GM18502 (cell line): ENCODE data around the gene ENDOU.

Experiments
- ATAC-seq: cut with Tn5 transposase; IDR thresholded peaks from one replicate; pipeline ENCODE4 v1.9.1; 2021; ENCODE audit warnings: mild to moderate bottlenecking; ENCODE audit not compliant: unreplicated experiment, poor library complexity

Gene ENDOU

DNA sequence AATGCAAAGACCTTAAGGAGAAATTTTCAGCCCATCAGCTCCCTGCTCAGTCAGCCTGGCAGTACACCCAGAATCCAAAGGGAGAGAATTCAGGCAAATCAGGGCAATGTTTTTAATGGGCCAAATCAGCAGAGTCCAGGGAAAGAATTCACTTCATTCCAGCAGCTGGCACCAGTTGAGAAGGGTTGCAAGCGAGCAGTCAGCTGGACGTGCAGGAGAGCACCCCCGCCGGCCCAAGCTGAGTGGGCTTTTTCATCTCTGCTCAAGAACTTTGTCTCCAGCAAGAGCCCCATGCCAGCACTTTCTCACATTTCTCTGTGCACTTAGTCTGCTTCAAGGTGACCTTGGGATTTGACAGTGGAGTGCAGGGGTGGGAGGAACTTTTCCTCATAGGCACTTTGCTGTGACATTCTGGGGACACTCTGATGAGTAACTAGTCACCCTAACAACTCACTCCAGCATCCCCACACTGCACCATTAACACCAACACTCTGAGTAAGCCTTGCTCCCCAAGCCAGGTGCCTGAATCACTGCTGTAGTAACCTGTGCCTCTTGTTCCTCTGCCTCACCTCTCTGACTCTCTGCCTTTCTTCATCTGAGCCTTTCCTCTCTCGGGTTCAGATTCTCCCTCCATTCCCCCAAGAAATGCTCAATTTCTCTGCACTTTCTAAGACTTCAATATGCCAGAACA, 2.2 kb downstream of the ENDOU start:
- ATAC-seq: no peak

DNA sequence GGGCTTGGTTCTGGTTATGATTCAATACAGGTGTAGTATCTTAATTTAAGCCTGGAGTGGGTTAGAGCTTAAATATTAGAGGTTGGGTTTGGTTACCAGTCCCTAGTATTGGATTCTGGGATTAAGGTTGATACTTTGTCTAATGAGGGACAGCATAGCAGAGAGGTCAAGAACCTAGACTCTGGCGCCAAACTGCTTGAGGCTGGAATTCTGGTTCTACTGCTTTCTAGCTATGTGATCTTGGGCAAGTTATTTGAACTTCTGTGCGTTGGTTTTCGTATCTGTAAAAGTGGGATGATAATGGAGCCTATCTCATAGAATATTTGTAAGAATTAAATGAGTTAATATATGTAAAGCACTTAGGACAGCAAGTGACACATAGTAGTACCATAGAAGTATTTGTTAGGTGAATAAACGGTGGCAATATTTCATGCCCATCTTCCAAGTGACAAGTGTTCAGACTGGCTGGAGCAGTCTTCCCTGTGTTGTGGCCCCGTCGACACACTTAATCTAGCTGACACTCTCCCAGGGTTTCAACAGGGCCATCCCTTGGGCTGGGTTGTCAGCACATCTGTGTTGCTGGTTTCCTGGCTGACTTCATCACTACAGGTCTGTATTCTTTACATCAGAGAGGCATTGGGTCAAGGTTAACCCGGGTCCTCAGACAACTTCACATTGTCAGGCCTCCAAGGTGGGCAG, 3.0 kb downstream of the ENDOU start:
- no peak for ATAC-seq

DNA sequence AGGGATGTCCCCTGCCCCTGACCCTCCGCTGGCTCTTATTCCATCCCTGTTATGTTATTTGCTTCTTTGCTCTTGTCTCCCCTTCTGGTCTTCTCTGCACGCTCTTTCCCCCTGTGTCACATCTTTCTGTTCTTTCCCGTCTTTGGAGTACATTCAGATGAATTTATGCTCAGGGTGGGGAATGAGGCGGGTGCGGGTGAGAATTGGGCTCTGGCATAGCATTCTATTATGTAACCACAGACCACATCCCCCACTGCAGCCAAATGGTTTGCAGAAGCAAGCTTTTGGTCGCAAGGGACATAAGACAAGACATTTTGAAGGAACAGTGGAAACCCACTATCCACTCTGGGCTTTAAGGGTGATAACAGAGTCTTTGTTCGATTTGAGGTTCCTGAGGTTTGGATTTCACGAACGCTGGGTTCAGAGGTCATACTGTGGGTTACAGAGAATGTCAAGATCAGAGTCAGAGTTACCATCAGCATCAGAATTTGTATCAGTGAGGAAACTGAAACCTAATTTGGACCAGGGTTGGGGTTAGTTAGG, 3.8 kb downstream of the ENDOU start:
- ATAC-seq: no peak

DNA sequence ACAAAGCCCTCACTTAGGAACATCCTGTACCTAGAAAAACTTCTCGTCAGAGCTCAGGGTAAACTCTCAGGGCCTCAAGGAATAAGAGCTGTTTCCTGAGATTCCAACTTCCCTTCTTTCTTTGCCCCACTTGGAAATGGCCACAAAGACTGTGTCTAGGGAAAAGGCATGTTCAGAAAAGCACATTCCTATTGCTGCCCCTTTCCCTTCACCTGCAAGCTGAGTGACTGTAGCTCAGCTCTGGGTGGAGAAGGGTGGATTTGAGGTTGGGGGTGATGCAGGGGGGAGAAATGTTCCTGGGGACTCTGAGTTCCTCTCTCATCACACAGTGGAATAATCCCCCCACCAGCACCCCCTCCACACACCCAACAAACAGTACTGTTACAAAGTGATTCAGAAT, 6.8 kb downstream of the ENDOU start:
- no peak for ATAC-seq

DNA sequence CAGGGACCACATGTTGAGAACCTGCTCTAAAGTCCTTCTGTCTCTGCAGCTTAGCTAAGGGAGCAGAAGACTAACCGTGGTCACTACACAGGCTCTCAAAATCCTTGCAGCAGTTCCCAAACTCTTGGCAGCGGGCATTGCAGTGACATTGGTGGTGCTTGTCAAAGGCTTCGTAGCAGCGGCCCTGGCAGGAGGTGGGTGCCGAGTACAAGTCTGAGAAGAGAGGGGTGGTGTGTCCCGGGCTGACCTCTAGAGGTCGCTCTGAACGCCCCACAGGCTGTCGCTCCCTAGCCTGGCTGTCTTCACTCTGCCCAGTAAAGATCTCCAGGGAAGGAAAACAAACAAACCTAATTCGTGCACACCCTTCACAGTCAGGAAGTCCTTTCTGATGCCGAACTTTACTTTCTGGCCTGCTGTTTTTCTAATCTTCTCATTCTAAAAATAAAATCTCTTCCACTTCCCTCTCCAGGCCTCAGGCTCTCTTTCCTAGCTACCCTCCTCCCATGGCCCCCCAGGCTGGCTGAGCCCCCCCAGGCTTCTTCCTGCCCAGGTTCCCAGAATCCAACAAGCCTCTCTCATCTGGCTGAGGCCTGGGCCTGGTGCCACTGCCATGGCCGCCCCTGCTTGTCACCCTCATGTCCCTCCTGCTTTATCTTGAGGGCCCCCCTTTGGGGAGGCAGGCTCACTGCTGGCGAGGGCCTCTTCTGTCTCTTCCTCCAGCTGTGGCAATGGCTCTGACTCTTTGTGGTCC, 7.7 kb downstream of the ENDOU start:
- ATAC-seq: peak; percentile 59

DNA sequence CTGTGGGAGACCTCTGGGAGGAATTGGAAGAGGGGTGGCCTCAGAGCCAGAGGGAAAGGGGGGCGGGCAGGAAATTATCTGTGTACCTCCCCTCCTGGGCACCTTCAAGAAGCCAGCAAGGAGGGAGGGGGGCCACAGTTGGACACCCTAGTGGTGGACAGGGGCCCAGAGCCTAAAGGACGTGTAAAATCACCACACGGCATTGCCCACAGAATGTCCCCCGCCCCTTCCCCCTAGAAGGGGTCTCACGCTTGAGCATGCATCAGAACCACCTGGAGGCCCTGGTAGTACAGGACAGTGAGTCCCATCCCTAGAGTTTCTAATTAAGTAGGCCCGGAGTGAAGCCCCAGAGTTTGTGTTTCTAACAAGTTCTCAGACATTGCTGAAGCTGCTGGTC, 8.2 kb downstream of the ENDOU start:
- ATAC-seq: no peak

DNA sequence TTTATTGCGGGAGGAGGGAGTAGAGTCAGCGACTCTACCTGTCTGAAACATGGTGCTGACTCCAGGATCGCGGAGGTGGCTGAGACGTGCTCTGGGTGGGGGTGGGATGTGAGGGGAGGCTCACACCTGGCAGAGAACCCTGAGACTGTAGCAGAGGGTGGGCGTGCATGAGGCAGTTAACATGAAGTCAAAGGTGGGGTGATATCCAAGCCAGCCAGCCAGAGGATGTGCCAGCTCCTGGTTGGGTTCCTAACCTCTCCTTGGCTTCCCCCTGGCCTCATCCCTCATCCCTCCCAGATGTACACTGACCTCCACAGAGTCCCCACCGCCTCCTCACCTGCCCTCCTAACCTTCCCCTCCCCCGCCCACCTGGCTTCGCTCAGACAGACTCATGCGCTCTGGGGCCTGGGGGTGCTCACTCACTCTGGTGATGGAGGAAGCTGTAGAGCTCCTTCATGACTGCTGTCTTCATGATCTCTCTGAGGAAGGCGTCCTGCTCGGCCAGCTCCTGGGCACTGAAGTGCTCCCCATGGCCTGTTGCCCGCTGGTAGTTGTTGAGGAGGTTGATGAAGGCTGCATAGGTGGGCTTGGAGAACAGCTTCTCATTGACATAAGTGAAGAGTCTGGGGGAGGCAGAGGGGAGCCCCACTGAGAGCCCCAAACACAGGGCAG, 9.3 kb downstream of the ENDOU start:
- no peak for ATAC-seq

DNA sequence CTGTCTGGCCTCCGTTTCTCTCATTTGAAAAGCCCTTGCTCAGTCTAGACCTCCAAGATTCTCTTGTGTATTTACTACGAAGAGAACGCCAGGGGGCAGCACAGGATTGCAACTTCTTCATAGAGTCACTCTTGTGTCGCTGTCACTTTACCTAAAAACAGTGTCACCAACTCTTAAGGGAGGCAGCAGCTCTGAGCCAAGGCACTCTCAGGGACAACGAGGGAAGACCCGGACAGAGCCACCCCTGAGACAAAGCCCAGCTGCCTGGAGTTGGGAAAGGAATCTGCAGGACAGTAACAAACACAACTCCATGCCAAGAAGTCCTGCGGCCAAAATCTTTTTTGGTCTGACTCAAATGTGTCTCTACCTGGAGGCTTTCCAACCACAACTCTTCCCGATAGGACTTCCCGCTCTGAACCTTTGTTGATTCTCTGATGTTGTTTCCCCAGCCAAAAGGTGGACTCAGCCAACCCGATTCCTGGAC, 9.9 kb downstream of the ENDOU start:
- peak; percentile 68 for ATAC-seq

DNA sequence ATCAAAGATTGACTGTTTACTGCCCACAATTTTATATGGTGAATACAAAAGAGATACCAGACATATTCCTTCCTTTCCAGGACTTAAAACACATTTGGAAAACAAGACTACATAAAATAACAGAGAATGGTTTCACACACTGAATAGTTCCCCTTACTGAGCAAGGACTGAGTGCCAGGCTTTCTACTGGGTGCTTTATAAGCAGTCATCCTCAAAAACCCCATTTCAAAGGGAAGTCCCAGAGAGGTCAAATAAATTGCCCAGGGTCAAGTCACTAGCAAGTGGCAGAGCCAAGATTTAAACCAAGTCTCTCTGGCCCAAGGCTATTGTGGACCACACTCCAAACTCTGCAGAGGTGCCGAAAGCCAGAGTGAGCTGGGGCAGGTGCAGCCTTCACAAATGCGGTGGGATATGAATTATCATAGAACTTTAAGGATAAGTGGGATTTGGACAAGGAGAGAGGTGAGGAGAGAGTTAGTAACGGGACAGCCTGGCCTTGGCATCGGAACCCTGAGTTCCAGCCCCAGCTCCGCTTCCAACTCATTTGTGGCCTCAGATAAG, 10.4 kb downstream of the ENDOU start:
- ATAC-seq: no peak

DNA sequence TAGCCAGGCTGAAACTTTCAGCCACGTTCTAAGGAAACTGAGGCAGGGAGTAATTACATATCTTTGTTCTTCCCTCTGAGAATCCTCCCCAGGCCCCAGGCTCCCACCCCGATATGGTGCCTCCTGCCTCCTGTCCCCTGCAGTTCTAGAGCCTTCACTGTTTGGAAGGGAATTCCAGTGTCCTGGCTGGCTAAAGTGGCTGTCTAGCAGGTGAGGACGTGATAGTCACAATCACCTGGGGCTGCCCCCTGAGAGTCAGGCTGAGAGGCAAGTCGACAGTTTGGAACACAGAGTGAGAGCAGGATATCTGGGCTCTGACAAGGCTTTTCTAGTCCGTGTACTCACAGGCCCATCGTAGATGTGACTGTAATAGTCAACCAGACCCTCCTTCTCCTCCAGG, 13.1 kb downstream of the ENDOU start:
- no peak for ATAC-seq

DNA sequence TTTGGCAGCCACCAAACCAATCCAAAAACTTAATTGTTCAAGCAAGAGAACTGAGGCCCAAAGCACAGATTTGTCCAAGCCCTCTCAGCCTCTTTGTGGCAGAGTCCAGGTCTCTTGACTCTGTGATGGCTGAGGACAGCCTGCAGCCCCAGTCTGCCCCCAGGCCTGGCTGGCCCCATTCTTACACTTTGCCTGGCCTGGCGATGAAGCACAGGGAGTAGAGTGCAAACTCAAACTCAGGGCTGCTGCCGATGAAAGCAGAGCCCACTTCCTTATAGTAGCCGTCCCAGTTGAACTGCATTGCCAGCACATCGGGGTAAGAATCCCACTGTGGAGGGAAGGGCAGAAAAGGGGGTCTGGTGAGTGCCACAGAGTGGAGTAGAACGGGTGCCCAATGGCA, 13.8 kb downstream of the ENDOU start:
- no peak for ATAC-seq

DNA sequence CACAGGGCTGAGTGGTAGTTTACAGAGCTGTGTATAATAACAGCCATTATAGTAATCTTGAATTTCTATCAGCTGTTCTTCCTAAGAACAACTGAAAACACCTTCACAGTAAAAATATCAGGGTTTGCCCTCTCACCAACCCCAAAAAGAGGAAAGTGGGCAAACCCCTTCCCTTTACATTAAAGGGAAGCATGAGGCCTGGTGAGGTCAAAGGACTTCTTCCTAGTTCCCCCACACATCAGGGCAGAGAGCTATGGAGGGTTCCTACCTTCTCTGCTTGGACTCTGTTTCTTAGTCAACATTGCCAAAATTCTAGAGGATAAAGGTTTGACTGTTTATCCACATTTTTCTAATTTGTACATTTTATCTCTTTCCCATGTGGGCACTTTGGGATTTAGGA, 15.0 kb downstream of the ENDOU start:
- ATAC-seq: no peak

DNA sequence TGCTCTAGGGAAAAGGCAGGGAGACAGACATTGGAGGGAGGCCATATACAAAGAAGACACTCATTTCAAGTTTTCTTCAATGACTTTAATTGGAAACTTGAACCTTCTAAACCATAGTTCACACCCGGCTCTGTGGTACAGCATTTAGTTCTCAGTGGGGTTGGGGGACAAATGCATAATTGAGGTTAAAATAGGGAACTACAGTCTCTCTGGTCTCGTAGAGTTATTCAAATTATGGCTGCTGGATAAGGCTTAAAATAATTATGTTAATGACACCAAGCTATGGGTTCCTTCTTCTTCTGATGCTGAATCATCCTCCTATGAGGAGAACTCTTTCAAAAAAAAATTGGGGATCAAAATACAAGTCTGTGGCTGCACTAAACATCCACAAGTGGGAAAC, 15.6 kb downstream of the ENDOU start:
- ATAC-seq: no peak

DNA sequence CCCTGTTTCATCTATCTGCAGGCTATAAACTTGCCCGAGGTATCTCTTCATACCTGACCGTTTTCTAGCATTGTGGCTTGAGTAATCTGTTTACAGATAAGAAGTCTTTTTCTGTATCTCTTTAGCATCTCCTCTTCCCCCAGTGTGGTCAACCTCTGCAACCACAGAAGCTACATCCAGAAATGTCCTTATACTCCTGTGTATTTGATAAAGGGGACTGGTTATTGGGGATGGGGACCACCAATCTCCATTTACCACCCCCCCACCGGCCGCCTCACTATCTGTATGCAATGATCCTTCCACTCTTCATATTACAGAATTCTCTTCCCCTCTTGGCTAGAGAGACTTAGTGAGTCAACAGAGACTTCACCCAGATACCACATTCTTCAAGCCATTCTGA, 16.1 kb downstream of the ENDOU start:
- ATAC-seq: no peak

DNA sequence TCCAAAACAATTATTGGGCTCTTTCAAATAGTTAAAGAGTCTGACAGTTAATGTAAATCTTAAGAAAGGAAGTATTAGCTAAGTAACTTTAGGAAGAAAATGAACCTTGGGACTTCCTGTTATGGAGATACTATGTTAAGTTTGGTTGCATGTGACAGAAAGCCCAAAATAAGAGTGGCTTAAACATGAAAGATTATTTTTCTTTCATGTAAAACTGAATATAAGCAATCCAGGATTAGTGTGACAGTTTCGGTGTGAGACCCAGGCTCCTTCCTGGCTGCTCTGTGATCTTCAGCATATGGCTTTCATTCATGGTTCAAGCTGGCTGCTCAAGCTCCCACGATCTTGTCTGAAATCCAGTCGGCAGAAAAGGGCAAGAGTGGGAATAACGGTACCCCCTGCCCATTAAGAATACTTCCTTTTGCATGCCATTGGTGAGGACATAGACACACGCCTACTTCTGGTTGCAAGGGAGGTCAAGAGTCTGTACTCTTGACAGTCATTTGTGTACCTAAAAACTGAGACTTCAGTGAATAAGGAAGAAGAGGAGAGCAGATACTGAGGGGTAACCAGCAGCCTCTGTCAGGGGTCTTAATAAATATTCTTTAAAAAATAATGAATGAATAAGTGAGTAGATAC, 17.3 kb downstream of the ENDOU start:
- no peak for ATAC-seq

DNA sequence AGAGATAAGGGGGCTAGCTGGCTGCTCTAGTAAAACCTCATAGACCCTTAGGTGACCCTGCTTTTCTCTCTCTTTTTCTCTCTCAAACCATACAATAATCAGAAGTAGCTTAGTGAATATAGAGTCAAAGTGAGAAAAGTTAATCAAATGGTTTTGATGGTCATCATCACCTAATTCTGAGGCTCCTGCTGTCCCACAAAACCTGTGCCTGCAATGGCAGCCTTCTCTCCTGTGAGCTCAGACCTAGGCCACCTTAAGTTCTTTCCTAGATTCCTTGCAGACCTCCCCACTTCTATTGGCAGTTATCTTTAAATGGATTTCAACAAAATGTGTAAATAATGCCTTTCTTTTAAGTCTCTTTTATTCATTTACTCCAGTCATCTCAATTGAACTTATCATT, 17.9 kb downstream of the ENDOU start:
- ATAC-seq: no peak

DNA sequence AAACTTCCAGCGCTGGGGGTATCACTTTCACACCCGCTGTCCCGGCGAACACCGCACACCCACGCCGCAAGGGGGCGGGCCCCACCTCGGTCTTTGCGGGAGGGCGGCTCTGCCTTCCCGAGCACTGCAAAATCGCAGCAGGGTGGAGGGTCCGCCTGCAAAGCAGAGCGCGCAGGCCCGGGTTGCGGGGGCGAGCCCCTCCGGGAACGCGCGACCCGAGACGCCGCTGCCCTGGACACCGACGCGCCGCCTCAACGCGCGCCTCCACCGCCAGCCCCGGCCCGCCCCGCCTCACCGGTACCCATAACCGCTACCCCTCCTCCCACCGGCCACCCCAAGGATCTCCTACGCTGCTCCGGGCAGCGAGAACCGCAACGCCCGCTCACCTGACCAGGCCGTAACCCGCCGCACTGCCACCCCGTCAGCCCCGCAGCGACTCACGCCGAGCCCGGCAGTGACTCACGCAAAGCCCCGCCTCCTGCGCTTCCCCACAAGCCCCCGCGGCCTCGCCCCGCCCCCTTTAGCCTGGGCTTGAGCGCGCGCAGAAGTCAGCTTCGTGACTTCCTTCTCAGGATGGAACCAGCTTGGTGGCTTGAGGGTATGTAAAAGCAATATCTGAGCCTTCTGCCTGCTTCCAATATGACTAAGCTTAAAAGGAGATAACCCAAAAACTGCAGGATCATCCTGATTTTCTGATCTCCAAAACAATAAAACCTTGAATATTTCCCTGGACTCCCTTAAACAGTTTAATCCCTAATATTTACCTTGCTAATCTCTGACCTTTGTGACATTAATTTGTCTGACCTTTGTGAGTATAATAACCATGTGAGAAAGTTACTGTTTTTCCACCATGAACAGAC, 19.5 kb downstream of the ENDOU start, which contains the start of gene RPAP3:
Gene RPAP3, minus strand, starts transcription at position 465 of the 860 bp plus-strand sequence. CDS start 3,190 bp downstream, outside the sequence.
- ATAC-seq: peak; percentile 80

DNA sequence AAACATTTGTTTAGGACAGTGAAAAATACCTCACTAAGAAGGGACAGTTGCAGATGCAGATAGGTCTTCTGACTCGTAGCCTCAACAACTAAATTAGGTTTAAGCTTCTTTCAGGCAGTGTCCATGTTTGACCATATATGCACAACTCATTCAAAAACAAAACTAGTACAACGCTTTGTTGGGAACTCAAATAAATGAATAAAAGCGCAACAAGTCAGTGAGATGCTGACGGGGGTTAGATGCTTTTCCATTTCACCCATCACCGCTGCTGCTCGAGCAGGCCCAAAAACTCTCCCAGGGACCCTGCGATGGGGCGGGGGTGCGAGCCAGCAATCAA, 20.1 kb downstream of the ENDOU start:
- no peak for ATAC-seq

DNA sequence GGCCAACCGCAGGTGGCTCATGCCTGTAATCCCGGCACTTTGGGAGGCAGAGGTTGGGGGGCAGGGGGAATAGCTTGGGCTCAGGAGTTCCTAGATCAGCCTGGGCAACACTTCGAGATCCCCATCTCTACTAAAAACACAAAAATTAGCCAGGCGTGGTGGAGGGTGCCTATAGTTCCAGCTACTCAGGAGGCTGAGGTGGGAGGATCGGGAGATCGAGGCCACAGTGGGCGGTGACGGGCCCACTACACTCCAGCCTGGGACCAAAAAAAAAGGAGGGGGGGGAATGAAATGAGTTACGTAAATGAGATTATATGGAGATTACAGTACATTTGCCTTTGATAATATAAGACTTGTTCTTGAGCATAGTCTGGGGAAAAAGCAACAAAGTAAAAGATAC, 20.6 kb downstream of the ENDOU start:
- ATAC-seq: no peak
